GM18867 (cell line): Measurements from ENCODE around the gene BCLAF1.
"Not testable (repeated sequence)": the region's sequence is repeated elsewhere in the genome, so short reads cannot be mapped to it uniquely, and the experiment has no call there.

Source experiments
- ATAC-seq: cut with Tn5 transposase; IDR thresholded peaks from one replicate; pipeline ENCODE4 v1.9.1; 2021; ENCODE audit warnings: mild to moderate bottlenecking, moderate library complexity; ENCODE audit not compliant: unreplicated experiment

Gene BCLAF1

DNA sequence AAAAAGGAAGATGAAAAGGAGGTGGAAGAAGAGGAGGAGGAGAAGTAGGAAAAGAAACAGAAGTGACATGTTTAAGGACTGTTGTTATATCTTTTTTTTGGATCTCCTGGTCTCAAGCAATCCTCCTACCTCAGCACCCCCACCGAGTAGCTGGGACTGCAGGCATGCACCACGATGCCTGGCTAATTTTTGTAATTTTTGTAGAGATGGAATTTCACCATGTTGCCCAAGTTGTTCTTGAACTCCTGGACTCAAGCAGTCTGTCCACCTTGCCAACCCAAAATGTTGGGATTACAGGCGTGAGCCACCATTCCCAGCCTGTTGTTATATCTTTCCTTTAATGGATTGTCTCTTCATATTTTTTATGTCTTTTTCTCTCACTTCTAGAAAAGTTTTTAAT, 19.5 kb upstream of the BCLAF1 start:
- ATAC-seq: no peak

DNA sequence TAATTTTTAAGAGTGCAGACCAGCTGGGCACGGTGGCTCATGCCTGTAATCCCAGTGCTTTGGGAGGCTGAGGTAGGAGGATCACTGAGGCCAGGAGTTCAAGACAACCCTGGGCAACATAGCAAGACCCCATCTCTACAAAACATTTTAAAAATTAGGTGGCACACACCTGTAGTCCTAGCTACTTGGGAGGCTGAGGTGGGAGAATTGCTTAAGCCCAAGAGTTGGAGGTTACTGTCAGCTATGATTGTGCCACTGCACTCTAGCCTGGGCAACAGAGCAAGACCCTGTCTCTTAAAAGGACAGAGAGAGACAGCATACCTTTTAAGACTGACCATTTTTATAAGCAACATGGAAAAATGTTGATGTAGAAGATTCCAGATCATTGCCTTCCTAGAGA, 18.8 kb upstream of the BCLAF1 start:
- not testable (repeated sequence) for ATAC-seq

DNA sequence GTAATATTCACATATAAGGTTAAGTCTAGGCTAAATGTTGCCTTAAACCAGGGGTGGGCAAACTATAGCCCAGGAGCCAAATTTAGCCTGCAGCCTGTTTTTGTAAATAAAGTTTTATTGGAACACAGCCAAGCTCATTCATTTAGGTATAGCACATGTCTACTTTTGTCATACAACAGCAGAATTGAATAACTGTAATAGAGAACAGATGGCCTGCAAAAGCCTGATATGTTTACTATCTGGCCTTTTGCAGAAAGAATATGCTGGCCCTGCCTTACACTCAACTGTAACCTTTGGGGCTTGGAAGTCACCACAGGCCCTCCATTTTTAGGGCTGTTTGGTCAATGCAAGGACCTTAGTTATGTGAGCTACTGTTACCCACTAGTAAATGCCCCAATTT, 17.7 kb upstream of the BCLAF1 start:
- ATAC-seq: no peak

DNA sequence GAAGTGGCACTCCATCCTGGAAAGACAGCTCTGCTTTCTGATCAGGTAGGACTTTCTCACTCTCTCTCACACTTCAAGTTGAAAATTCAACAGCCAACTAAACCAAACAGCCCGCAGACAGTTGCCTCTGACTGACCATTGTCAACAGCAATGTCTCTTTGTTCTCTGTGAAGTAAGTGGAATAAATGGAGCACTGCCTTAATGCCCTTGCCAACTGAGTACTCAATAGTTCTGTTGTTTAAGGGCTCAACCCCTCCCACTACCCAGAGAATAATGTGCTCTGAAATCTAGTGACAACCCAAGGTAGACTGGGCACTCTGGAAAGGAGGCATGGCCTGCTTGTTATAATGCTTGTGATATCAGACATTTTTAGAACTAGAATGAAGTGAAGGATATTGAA, 16.8 kb upstream of the BCLAF1 start:
- no peak for ATAC-seq

DNA sequence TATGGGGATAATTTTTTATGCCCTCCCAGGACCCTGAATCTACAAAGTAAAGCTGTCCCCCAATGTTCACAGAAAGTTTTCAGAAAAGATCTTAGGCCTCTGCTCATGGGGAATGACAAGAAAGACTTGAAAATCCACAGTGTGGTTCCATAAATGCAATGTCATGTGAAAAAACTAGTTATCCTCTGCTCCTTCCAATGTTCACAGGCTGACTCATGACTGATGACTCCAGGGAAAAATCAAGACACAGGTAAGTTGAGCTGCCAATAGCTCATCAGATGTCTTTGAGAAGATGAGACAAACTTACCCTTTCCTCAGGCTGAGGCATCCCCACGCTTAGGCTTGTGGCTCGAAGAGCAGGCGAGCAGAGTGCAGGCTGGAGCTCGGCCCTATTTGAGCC, 14.8 kb upstream of the BCLAF1 start:
- ATAC-seq: no peak

DNA sequence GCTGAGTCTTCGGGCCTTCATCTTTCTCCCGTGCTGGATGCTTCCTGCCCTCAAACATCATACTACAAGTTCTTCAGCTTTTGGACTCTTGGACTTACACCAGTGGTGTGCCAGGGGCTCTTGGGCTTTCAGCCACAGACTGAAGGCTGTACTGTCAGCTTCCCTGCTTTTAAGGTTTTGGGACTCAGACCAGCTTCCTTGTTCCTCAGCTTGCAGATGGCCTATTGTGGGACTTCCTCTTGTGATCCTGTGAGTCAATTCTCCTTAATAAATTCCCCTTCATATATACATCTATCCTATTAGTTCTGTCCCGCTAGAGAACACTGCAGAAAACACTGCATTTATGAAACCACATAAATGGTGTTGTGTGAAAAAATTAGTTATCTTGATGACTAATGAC, 13.9 kb upstream of the BCLAF1 start:
- ATAC-seq: no peak

DNA sequence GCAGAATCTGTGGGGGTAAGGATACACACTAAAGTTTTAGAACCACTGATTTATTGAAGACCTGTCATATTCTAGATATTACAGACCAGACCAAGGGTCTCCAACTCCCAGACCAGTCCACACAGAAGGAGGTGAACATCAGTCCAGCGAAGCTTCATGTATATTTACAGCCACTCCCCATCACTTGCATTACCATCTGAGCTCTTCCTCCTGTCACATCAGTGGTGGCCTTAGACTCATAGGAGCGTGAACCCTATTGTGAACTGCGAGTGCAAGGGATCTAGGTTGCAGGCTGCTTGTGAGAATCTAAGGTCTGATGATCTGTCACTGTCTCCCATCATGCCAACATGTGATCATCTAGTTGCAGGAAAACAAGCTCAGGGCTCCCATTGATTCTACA, 5.0 kb upstream of the BCLAF1 start:
- no peak for ATAC-seq

DNA sequence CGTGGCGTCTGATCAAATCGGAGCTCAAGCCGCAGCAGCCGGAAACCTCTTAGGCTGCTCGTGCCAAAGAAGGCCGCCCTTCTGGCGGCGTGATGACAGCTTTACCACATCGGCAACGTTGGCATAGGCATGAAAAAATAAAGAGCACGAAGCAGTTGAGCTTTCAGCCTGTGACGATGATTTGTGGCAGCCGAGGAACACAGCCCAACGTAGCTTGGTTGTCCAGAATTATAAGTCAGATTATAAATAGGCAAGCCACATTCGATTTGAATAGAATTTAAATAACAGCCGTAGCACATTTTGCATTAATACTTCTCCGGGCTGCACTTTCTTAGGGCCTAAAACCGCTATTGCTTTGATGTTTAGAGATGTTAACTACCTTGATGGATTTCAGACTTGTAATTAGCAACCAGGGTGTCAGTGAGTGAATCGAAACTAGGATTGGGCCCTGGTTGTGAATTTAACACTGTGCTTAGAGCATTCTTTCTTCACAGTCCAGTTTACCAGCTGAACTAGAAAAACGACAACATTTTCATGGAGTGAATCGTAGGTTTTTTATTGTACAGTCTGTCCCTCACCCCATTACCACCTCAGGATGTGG, 864 bp upstream of the BCLAF1 start:
- ATAC-seq: peak; percentile 19

DNA sequence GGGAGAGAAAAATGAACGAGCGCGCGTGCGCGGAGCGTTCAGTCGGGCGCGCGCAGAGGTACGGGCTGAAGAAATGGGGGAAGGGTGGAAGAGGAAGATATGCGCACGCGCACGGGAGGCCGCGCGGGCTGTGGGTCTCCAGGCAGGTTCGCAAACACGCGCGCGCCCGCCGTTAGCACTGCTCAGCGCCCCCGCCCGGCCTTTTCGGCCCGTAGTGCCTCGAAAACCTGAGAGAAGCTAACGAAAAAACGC, 393 bp downstream of the BCLAF1 start:
- peak; percentile 37 for ATAC-seq

DNA sequence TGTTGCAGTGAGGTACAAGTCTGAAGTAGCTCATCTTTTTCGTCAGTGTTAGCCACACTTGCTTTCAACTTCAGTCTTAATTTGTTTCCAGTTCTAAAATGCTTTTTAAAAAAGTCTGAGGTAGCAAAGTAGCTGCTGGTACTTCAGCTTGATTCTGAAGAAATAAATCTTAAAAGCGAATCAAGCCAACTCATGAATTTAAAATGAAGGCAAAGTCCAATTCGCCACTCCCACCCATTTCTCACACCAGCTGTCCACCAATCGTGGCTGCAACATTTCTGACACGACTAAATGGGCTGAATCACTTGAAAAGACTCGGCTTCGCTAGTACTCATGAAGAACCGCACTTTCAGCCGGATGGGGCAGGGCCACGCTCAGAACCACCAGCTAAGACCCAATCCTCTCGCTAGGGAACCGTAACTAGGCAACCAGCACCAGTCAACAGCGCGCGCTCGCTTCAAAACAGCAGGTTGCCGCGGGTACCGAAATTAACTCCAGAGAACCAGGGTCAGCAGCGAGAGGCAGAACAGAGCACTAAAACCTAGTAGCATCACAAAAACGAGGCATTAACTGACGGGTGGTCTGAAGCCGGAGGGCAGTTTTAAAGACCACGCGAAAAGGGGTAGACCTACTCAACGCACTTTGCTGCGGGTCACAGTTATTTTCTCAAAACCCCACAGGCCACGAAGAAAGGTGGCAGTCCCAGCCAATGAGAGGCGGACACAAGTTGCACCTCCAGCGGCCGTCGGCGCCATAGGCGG, 900 bp downstream of the BCLAF1 start:
- peak; percentile 45 for ATAC-seq

DNA sequence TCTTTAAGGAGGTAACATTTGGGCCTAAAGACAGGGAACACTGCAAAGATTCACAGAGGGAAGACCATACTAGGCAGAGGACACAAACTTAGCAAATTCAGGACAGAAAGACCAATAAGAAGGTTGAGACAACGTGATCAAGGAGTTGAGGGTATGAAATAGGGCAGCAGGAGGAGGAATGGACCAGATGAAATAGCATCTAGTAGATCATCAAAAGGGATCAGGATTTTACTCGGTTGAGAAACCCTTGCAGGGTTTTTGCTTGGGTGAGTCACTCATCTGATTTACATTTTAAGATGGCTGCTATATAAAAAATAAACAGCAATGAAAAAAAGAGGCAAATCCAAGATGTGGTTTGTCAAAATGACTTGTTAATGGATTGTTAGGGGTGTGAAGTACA, 4.7 kb downstream of the BCLAF1 start:
- ATAC-seq: no peak

DNA sequence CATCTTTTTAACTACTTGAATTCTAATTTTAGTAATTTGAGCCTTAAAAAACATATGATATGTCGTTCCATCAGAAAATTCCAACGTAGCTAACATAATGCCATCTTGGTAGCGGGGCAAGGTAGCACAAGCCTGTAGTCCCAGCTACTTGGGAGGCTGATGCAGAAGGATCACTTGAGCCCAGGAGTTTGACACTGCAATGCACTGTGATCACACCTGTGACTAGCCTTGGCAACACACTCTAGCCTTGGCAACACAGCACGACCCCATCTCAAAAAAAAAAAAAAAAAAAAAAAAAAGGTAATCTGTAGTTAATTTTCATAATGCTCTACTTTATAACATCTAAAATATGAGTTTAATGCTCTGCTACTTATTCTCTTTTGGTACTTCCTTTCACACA, 6.7 kb downstream of the BCLAF1 start:
- ATAC-seq: peak; percentile 32

DNA sequence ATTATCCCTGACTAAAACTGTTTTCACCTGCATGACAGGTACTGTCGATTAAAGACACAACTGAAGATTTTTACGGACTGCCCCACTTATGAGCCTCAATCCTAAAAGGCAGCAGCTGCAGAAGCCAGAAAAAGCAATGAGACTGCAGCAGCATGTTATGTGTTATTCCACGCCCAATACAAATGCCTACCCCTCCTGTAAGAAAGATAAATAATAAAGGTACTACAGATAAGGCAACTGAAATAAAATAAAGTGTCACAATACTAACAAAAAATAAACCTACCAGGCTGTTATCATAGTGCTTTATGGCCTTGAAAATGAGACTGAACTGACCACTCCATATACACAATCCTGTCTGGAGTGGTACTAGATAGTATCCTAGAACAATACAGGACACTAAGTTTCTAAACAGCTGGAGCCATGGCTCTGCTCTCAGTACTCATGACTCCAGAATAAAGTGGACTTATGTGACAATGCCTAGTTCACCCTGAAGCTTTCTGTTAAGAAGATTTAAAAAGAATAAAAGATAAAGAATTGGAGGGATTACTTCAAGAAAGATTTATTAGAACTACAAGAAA, 9.5 kb downstream of the BCLAF1 start:
- no peak for ATAC-seq

DNA sequence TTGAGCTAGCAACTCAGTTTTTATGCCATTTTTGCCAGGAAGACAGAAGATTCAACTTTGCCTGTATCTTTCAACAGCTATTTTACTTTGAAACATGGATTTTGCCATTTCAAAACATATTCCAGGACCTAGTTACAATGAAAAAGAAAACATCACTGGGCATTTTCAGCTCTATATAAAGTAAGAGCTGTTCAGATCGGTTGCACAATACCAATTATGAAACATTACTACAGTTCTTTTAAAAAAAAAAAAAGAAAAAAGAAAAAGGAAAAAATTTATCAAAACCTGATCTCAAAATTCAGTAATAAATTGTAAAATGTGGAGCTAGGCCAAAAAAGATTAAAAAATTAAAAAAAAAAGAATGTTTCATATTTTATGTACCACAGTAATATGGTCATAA, 15.6 kb downstream of the BCLAF1 start:
- no peak for ATAC-seq

DNA sequence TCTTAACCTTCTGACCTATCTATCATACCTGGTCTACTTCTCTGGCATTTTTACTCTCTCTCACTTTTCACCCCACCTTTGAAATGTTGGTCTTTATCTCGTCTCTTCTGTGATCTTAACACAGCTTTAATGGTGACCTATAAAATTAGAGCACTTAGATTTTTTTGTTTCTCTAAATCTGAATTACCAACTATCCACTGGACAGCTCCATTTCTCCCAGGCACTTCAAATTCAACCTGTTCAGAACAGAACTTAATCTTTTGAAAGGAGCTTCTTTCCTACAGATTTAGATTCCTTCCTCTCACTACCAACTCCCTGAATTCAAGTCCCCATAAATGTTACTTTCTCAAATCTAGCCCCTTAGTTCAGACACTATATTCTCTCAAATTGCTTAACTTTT, 24.5 kb downstream of the BCLAF1 start:
- no peak for ATAC-seq

DNA sequence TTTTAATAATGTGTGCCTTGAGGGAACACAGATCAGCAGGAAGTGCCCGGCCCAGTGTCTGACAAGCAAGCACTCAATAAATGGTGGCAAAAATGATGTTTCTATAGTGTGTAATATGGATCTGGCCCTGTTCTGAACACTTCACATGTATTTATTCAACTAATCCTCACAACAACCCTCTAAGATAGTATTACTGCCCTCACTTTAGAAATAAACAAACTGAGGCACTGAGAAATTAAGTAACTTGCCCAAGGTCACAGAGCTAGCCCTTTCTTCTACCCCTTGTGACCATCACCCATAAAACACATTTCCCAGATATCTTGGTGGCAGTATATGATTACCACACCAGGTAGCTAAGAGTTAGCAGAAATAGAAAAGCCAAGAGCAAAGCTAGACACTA, 26.7 kb downstream of the BCLAF1 start:
- ATAC-seq: no peak

DNA sequence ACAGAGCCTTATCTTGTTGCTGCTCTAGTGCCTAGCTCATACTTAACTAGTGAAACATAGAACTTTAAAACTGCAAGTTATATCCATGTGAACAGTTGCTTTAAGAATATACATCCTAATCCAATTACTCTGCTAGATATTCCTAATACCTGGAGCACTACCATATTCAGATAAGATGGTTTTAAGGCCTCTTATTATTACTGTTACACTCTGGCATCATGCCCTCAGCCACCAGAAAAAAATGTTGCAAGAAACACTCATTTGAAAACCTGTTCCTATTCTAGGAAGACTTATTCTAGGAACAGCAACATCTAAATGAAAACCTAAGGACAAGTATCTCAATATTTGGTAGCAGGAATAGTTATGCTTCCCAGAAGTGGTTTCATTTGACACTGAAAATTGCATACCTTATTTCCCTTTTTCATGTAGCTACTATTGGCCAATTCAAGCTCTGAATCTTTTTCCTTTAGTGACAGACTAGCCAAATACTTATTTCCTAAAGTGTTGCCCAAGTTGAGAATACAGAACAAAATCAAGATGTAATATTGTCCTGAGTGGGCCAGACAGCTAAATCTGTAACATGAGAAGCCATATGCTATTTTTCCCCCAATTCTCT, 34.7 kb downstream of the BCLAF1 start:
- ATAC-seq: no peak

DNA sequence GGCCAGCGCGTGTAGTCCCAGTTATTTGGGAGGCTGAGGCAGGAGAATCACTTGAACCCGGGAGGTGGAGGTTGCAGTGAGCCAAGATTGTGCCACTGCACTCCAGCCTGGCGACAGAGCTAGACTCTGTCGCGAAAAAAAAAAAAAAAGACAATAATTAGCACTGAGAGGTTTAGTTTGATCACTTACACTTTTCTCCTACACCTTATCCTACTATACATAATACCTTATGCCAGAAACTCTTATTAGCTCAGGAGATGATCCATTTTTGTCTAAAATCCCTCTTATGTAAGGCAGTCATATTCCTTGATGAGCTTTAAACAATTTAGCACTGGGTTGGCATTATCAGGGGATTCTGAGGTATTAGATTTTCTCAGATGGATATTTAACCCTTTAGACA, 35.9 kb downstream of the BCLAF1 start:
- no peak for ATAC-seq

DNA sequence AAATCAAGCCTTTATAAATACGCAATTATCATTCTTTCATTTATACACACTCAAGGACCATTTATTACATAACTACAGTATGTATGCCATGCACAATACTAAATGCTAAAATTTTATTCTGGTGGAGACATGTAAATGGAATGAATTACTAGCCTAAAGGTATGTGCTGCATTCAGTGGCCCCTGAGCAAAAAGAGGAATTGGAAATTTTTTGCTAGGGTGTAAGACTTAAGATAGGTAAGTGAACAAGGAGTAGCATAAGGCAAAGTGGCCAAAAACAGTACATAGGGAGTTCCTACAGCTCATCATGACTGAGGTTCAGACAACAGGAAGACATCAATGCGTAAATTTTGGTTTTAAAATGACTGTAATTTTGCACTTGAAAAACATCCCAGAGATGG, 37.2 kb downstream of the BCLAF1 start:
- no peak for ATAC-seq

DNA sequence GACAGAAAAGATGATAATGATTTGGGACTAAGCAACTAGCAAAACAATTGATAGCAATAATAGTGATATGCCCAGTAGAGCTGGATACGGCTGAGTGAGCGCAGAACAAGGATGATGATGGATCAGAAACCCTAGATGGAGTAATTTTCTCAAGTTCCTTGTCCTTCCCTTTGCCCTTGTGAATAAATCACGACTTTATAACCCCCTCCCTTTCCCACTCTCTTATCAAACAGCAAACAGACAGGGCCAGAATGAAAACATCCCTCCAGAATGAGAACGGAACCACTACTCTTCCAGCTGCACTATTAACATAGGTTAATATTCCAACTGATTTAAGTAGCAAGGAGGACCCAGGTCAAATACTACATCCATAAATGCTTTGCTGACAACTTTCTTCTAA, 38.3 kb downstream of the BCLAF1 start:
- no peak for ATAC-seq

DNA sequence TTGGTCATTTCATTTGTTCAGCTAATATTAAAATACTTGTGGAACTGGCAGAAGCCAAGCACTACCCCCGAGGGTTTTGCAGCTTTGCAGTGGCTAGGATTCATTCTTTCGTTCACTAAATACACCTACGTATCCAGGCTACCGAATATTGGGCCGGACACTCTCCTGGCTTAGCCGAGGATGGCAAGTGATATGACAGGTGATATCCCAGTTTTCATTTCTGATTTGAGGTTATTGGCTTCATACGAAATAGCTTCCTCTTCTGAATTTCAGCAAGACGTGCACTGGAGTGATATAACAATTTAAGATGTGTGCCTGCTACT, 39.0 kb downstream of the BCLAF1 start:
- ATAC-seq: peak; percentile 15

DNA sequence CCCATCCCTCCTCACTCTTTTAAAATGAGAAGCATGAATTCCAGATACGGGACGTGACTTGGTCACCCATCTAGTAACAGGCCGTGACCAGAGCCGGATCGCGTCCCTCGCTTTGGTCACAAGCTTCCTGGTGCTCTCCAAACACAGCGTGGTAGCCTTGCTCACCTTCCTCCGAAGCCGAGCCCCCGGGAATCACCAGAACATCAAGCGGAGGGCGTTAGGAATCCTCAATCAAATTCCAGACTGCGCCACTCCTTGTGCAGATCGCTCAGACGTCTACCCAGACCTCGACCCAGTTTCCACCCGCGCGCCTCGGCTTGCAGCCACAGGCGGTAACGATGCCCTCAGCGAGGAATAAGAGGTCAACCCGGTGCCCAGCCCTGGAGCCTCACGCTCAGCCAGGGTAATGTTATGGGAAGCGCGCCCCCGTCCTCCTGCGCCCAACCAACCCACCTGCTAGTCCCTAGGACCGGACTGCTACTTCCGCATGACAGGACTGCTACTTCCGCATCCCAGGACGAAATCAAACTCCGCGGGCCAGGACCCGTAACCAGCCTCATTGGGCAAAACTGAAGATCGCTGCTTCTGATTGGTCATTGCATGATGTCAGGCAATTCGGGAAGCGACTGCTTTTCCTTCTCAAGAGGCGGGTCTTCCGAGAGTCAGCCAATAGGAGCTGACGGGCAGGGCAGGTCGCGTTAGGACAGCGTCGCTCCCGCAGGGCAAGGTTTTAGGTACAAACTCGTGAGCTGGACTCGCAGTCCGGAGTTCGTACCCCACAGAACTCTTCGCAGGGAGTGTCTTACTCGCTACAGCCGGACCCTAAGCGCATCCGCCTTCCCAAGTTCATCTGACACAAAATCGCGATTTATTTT, 39.6 kb downstream of the BCLAF1 start, which contains the start of gene MTFR2:
Gene MTFR2 (minus strand): TSS at position 501 of the 875 bp plus-strand sequence. CDS start 1,212 bp downstream, outside the sequence.
- peak; percentile 97 for ATAC-seq
